Neural cell (in vitro differentiated cells): ENCODE measurements around the gene AP1S3. TPM values are rescaled to one million over a fixed set of nuclear protein-coding genes. Genes with fewer than 3 reads are reported as not detected.
"Not testable (repeated sequence)": the region's sequence is repeated elsewhere in the genome, so short reads cannot be mapped to it uniquely, and the experiment has no call there.

Source experiments
- H2AFZ ChIP-seq: fragments of 200-600, 300-800 bp; sonication (generic), shearing (Covaris generic); 2 replicates; pipeline ENCODE4 v1.6.0; 2014; ENCODE audit warnings: low read depth, mild to moderate bottlenecking, antibody characterized with exemption, low read length, moderate library complexity
- H3F3A ChIP-seq: fragments of 200-600 bp; shearing (Covaris generic); 2 replicates; pipeline ENCODE4 v1.6.1; 2016; ENCODE audit warnings: mild to moderate bottlenecking, moderate library complexity, mixed read lengths, antibody characterized with exemption, low read length; ENCODE audit not compliant: insufficient read depth, poor library complexity, severe bottlenecking
- H3K27ac ChIP-seq: fragments of 200-600, 300-800 bp; sonication (generic), shearing (Covaris generic); 2 replicates; pipeline ENCODE4 v1.5.1; 2014; ENCODE audit warnings: mild to moderate bottlenecking, low read length, moderate library complexity
- H3K27me3 ChIP-seq: fragments of 300-800, 200-600 bp; sonication (generic), shearing (Covaris generic); 2 replicates; pipeline ENCODE4 v1.6.0; 2014; ENCODE audit warnings: mild to moderate bottlenecking, low read depth, low read length, moderate library complexity; ENCODE audit not compliant: insufficient read depth
- H3K36me3 ChIP-seq: fragments of 300-800, 200-600 bp; sonication (generic), shearing (Covaris generic); 2 replicates; pipeline ENCODE4 v1.5.1; 2014; ENCODE audit warnings: mild to moderate bottlenecking, antibody characterized with exemption, low read length, moderate library complexity; ENCODE audit not compliant: insufficient read depth
- H3K4me2 ChIP-seq: fragments of 300-800, 200-600 bp; sonication (generic), shearing (Covaris generic); 2 replicates; pipeline ENCODE4 v1.6.0; 2014; ENCODE audit warnings: mild to moderate bottlenecking, low read length
- H3K4me3 ChIP-seq: fragments of 300-800, 200-600 bp; sonication (generic), shearing (Covaris generic); 2 replicates; pipeline ENCODE4 v1.5.1; 2014; ENCODE audit warnings: mild to moderate bottlenecking, low read length, moderate library complexity
- H3K79me2 ChIP-seq: fragments of 200-600 bp; shearing (Covaris generic); replicated peaks from 2 replicates; pipeline ENCODE4 v1.6.0; 2014; ENCODE audit warnings: mild to moderate bottlenecking, low read length, moderate library complexity; ENCODE audit not compliant: insufficient read depth
- H3K9ac ChIP-seq: fragments of 300-800, 200-600 bp; sonication (generic), shearing (Covaris generic); 2 replicates; pipeline ENCODE4 v1.6.1; 2016; ENCODE audit warnings: mild to moderate bottlenecking, low read length, mixed read lengths
- H3K9me2 ChIP-seq: fragments of 200-600 bp; shearing (Covaris generic); 2 replicates; pipeline ENCODE4 v1.6.1; 2016; ENCODE audit warnings: mild to moderate bottlenecking, low read length, mixed read lengths; ENCODE audit not compliant: insufficient read depth
- H3K9me3 ChIP-seq: fragments of 200-600, 300-800 bp; sonication (generic), shearing (Covaris generic); 2 replicates; pipeline ENCODE4 v1.6.1; 2016; ENCODE audit warnings: mild to moderate bottlenecking, mixed run types, low read length, moderate library complexity, mixed read lengths
- H4K20me1 ChIP-seq: fragments of 200-600 bp; shearing (Covaris generic); 2 replicates; pipeline ENCODE4 v1.6.1; 2016; ENCODE audit warnings: mild to moderate bottlenecking, mixed run types; ENCODE audit not compliant: insufficient read depth
- EP300 ChIP-seq: fragments of 450-650 bp; conservative IDR thresholded peaks from 2 replicates; pipeline ENCODE4 v1.6.1; 2014; ENCODE audit warnings: antibody characterized with exemption, mild to moderate bottlenecking, moderate library complexity; ENCODE audit not compliant: poor library complexity, severe bottlenecking
- EZH2 ChIP-seq: fragments of 200-600, 300-800 bp; shearing (Covaris generic), sonication (generic); IDR thresholded peaks from 2 replicates; pipeline ENCODE4 v1.6.1; 2014; ENCODE audit warnings: antibody characterized with exemption, low read length, borderline replicate concordance, mild to moderate bottlenecking; ENCODE audit not compliant: insufficient read depth, poor library complexity, severe bottlenecking
- MXI1 ChIP-seq: fragments of 450-650 bp; conservative IDR thresholded peaks from 2 replicates; pipeline ENCODE4 v1.6.1; 2014; ENCODE audit warnings: antibody characterized with exemption, mild to moderate bottlenecking; ENCODE audit not compliant: poor library complexity, severe bottlenecking
- POLR2AphosphoS5 ChIP-seq: IDR thresholded peaks from 2 replicates; pipeline ENCODE4 v1.6.1; 2012
- RAD21 ChIP-seq: fragments of 450-650 bp; conservative IDR thresholded peaks from 2 replicates; pipeline ENCODE4 v1.6.1; 2014; ENCODE audit warnings: antibody characterized with exemption, mild to moderate bottlenecking, moderate library complexity
- SMC3 ChIP-seq: fragments of 450-650 bp; conservative IDR thresholded peaks from 2 replicates; pipeline ENCODE4 v1.6.1; 2014; ENCODE audit warnings: antibody characterized with exemption, mild to moderate bottlenecking, moderate library complexity; ENCODE audit not compliant: poor library complexity
- TAF1 ChIP-seq: IDR thresholded peaks from 2 replicates; pipeline ENCODE4 v1.6.1; 2012; ENCODE audit warnings: low read depth
- polyA plus RNA-seq: library from polyadenylated mRNA; depleted of rRNA; stranded (reverse); fragments of >200 nt; gene quantifications from 2 replicates; pipeline ENCODE4 v1.2.3, GENCODE V29; 2014
- TF ChIP-seq, protein P1 (sequence below): fragments of 450-650 bp; IDR thresholded peaks from 2 replicates; pipeline ENCODE4 v1.5.1; 2014; ENCODE audit warnings: antibody characterized with exemption, mild to moderate bottlenecking, moderate library complexity; ENCODE audit not compliant: poor library complexity, severe bottlenecking
- TF ChIP-seq, protein P2 (sequence below): IDR thresholded peaks from 2 replicates; pipeline ENCODE4 v1.6.1; 2012; ENCODE audit warnings: borderline replicate concordance

AP1S3 gene
- polyA plus RNA-seq, 1 donor from 2014 or later = 2.7 TPM

DNA sequence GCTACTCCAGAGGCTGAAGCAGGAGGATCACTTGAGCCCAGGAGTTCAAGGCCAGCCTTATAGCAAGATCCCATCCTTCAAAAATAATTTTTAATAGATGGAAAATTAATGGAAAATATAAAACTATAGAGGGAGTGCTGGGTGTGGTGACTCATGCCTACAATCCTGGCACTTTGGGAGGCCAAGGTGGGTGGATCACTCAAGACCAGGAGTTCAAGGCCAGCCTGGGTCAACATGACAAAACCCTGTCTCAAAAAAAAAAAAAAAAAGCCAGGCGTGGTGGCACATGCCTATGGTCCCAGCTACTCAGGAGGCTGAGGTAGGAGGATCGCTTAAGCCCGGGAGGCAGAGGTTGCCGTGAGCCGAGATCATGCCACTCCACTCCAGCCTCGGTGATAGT lies 48.0 kb downstream of the AP1S3 start:
- Histone ChIP-seq H3K9me2 (no peaks in the 10 kb centered on the region), H2AFZ (no peak overlapping the region), H3K27ac (no peak overlapping the region), H3F3A (no peaks in the 10 kb centered on the region), H3K9me3 (no peaks in the 10 kb centered on the region), H3K27me3 (no peaks in the 10 kb centered on the region), H4K20me1 (no peaks in the 10 kb centered on the region), H3K36me3 (no peaks in the 10 kb centered on the region), H3K4me2 (no peak overlapping the region), H3K9ac (no peak overlapping the region), H3K79me2 (no peaks in the 10 kb centered on the region), H3K4me3 (no peak overlapping the region)
- TF ChIP-seq TAF1 (no peak), RAD21 (no peak), EZH2 (no peak), POLR2AphosphoS5 (no peak), SMC3 (no peak), MXI1 (no peak), EP300 (no peak)
- TF ChIP-seq, protein P1, sequence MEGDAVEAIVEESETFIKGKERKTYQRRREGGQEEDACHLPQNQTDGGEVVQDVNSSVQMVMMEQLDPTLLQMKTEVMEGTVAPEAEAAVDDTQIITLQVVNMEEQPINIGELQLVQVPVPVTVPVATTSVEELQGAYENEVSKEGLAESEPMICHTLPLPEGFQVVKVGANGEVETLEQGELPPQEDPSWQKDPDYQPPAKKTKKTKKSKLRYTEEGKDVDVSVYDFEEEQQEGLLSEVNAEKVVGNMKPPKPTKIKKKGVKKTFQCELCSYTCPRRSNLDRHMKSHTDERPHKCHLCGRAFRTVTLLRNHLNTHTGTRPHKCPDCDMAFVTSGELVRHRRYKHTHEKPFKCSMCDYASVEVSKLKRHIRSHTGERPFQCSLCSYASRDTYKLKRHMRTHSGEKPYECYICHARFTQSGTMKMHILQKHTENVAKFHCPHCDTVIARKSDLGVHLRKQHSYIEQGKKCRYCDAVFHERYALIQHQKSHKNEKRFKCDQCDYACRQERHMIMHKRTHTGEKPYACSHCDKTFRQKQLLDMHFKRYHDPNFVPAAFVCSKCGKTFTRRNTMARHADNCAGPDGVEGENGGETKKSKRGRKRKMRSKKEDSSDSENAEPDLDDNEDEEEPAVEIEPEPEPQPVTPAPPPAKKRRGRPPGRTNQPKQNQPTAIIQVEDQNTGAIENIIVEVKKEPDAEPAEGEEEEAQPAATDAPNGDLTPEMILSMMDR = no peak
- TF ChIP-seq, protein P2, sequence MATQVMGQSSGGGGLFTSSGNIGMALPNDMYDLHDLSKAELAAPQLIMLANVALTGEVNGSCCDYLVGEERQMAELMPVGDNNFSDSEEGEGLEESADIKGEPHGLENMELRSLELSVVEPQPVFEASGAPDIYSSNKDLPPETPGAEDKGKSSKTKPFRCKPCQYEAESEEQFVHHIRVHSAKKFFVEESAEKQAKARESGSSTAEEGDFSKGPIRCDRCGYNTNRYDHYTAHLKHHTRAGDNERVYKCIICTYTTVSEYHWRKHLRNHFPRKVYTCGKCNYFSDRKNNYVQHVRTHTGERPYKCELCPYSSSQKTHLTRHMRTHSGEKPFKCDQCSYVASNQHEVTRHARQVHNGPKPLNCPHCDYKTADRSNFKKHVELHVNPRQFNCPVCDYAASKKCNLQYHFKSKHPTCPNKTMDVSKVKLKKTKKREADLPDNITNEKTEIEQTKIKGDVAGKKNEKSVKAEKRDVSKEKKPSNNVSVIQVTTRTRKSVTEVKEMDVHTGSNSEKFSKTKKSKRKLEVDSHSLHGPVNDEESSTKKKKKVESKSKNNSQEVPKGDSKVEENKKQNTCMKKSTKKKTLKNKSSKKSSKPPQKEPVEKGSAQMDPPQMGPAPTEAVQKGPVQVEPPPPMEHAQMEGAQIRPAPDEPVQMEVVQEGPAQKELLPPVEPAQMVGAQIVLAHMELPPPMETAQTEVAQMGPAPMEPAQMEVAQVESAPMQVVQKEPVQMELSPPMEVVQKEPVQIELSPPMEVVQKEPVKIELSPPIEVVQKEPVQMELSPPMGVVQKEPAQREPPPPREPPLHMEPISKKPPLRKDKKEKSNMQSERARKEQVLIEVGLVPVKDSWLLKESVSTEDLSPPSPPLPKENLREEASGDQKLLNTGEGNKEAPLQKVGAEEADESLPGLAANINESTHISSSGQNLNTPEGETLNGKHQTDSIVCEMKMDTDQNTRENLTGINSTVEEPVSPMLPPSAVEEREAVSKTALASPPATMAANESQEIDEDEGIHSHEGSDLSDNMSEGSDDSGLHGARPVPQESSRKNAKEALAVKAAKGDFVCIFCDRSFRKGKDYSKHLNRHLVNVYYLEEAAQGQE = no peak

DNA sequence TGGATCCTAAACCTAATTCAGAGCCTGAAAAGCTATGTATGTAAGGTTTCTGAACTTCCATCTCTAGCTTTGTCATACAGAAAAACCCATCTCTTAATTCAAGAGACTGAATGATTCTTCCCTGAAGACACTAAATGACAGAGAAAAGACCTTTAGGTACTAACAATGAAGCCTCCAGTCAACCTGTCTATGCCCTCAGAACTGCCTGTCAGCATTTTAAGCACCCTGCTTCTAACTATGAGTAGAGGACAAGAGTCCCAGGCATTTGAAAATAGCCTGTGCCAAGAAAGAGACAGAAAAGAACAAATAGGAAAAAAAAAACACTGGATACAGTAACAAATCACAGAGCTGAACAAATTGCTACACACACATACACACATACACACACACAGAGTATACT lies 48.6 kb downstream of the AP1S3 start:
- no peak for TF ChIP-seq POLR2AphosphoS5
- TF ChIP-seq EZH2 = no peak
- TF ChIP-seq, protein P1 = no peak
- no peak for TF ChIP-seq SMC3
- TF ChIP-seq, protein P2 = no peak
- no peak for TF ChIP-seq TAF1
- TF ChIP-seq EP300 = no peak
- no peak for TF ChIP-seq MXI1
- no peak for TF ChIP-seq RAD21
- no peaks in the 10 kb centered on the region for H3K36me3 ChIP-seq
- no peaks in the 10 kb centered on the region for H3K27me3 ChIP-seq
- H3K9me2 ChIP-seq = no peaks in the 10 kb centered on the region
- no peak overlapping the region for H3K27ac ChIP-seq
- no peaks in the 10 kb centered on the region for H3F3A ChIP-seq
- no peaks in the 10 kb centered on the region for H3K9me3 ChIP-seq
- no peak overlapping the region for H3K9ac ChIP-seq
- H2AFZ ChIP-seq = no peak overlapping the region
- no peak overlapping the region for H3K4me2 ChIP-seq
- H3K4me3 ChIP-seq = no peak overlapping the region
- no peaks in the 10 kb centered on the region for H4K20me1 ChIP-seq
- H3K79me2 ChIP-seq = no peaks in the 10 kb centered on the region

DNA sequence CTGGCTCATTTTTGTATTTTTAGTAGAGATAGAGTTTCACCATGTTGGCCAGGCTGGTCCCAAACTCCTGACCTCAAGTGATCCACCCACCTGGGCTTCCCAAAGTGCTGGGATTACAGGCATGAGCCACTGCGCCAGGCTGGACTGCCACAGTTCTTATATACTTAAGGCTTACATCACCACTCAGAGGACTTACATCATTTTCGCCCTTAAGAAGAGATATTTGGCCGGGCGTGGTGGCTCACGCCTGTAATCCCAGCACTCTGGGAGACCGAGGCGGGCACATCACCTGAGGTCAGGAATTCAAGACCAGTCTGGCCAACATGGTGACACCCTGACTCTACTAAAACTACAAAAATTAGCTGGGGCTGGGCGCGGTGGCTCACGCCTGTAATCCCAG lies 49.3 kb downstream of the AP1S3 start:
- H3K36me3 ChIP-seq, H3K9ac ChIP-seq, H3K27me3 ChIP-seq, H3K9me3 ChIP-seq, H3K79me2 ChIP-seq, H3K9me2 ChIP-seq, H2AFZ ChIP-seq, H3K4me2 ChIP-seq, H3K27ac ChIP-seq, H3F3A ChIP-seq, H4K20me1 ChIP-seq, H3K4me3 ChIP-seq: not testable (repeated sequence)
